Measurements from ENCODE around the gene LIPM.

LIPM gene

GRCh38 chr10:88830643-88831268 is 28.2 kb downstream of the LIPM start:
- H3K27ac ChIP-seq (ENCODE audit: insufficient read depth in 1 of 2, low read depth in 1 of 2, low read length in 2 of 2, poor library complexity in 1 of 2, severe bottlenecking in 2 of 2), result no peak overlapping the region
- CTCF ChIA-PET, result interaction anchor here (1.1 to 3.9 kb wide), 3 partner anchors 9 to 103 kb away, joined by 3 to 18 read pairs (median 6); no protein-coding TSS in a partner anchor
- no peaks in the 10 kb centered on the region for H3K36me3 ChIP-seq (ENCODE audit: control insufficient read depth in 4 of 4, insufficient read depth in 4 of 4, low read length in 3 of 4)
- no peaks in the 10 kb centered on the region for H3K27me3 ChIP-seq (replicated peaks in 2 of 5; ENCODE audit: control insufficient read depth in 4 of 5, insufficient read depth in 5 of 5, low read length in 4 of 5)
- POLR2A ChIA-PET, result no interaction called here
- peaks cover 21 to 43% (median 32%) of the 10 kb centered on the region in 4 experiments for H3K4me1 ChIP-seq (ENCODE audit: control extremely low read depth in 1 of 4, control insufficient read depth in 4 of 4, insufficient read depth in 4 of 4, low read length in 3 of 4)
- WGBS (ENCODE audit: insufficient coverage), result 73% methylated on average over 4 of the region's 9 CpGs
- DNase-seq, result peak in 2 of 3 donors; percentile 19 to 35
- H3K9me3 ChIP-seq (ENCODE audit: control extremely low read depth in 1 of 5, control insufficient read depth in 4 of 5, insufficient read depth in 2 of 5, low read depth in 1 of 5, low read length in 4 of 5), result no peaks in the 10 kb centered on the region
- H3K4me3 ChIP-seq (ENCODE audit: control insufficient read depth in 1 of 7, extremely low read depth in 1 of 7, insufficient read depth in 4 of 7, low read depth in 2 of 7, low read length in 6 of 7), result no peak overlapping the region

- POLR2A ChIA-PET, result no interaction called here
These were observed 29.2 kb downstream of the LIPM start for GRCh38 chr10:88831709-88832108.

GRCh38 chr10:88832376-88832775 is 29.8 kb downstream of the LIPM start:
- Histone ChIP-seq H3K27ac (ENCODE audit: insufficient read depth in 1 of 2, low read depth in 1 of 2, low read length in 2 of 2, poor library complexity in 1 of 2, severe bottlenecking in 2 of 2) (no peak overlapping the region), H3K27me3 (replicated peaks in 2 of 5; ENCODE audit: control insufficient read depth in 4 of 5, insufficient read depth in 5 of 5, low read length in 4 of 5) (no peaks in the 10 kb centered on the region), H3K36me3 (ENCODE audit: control insufficient read depth in 4 of 4, insufficient read depth in 4 of 4, low read length in 3 of 4) (no peaks in the 10 kb centered on the region), H3K4me1 (ENCODE audit: control extremely low read depth in 1 of 4, control insufficient read depth in 4 of 4, insufficient read depth in 4 of 4, low read length in 3 of 4) (peaks cover 19 to 40% (median 30%) of the 10 kb centered on the region in 4 experiments), H3K4me3 (ENCODE audit: control insufficient read depth in 1 of 7, extremely low read depth in 1 of 7, insufficient read depth in 4 of 7, low read depth in 2 of 7, low read length in 6 of 7) (no peak overlapping the region), H3K9me3 (ENCODE audit: control extremely low read depth in 1 of 5, control insufficient read depth in 4 of 5, insufficient read depth in 2 of 5, low read depth in 1 of 5, low read length in 4 of 5) (no peaks in the 10 kb centered on the region)
- no peak for DNase-seq
- CTCF ChIA-PET, result interaction anchor here (1.6 to 3.9 kb wide), 3 partner anchors 32 to 158 kb away, joined by 4 to 18 read pairs (median 6); partner anchors contain the start of gene FAS
- POLR2A ChIA-PET, result no interaction called here

More at GRCh38 chr10:88831709-88832108, 29.2 kb downstream of the LIPM start:
- Histone ChIP-seq H3K9me3 (ENCODE audit: control extremely low read depth in 1 of 5, control insufficient read depth in 4 of 5, insufficient read depth in 2 of 5, low read depth in 1 of 5, low read length in 4 of 5) (no peaks in the 10 kb centered on the region), H3K36me3 (ENCODE audit: control insufficient read depth in 4 of 4, insufficient read depth in 4 of 4, low read length in 3 of 4) (no peaks in the 10 kb centered on the region), H3K27ac (ENCODE audit: insufficient read depth in 1 of 2, low read depth in 1 of 2, low read length in 2 of 2, poor library complexity in 1 of 2, severe bottlenecking in 2 of 2) (no peak overlapping the region), H3K4me1 (ENCODE audit: control extremely low read depth in 1 of 4, control insufficient read depth in 4 of 4, insufficient read depth in 4 of 4, low read length in 3 of 4) (peaks cover 21 to 43% (median 32%) of the 10 kb centered on the region in 4 experiments), H3K27me3 (replicated peaks in 2 of 5; ENCODE audit: control insufficient read depth in 4 of 5, insufficient read depth in 5 of 5, low read length in 4 of 5) (no peaks in the 10 kb centered on the region), H3K4me3 (ENCODE audit: control insufficient read depth in 1 of 7, extremely low read depth in 1 of 7, insufficient read depth in 4 of 7, low read depth in 2 of 7, low read length in 6 of 7) (no peak overlapping the region)
- WGBS (ENCODE audit: insufficient coverage), result 92% methylated on average over 5 of the region's 8 CpGs
- CTCF ChIA-PET, result interaction anchor here (1.1 to 3.9 kb wide), 3 partner anchors 8 to 102 kb away, joined by 3 to 18 read pairs (median 6); no protein-coding TSS in a partner anchor
- DNase-seq, result no peak

- Histone ChIP-seq H3K36me3 (ENCODE audit: control insufficient read depth in 4 of 4, insufficient read depth in 4 of 4, low read length in 3 of 4) (no peaks in the 10 kb centered on the region), H3K9me3 (ENCODE audit: control extremely low read depth in 1 of 5, control insufficient read depth in 4 of 5, insufficient read depth in 2 of 5, low read depth in 1 of 5, low read length in 4 of 5) (no peaks in the 10 kb centered on the region), H3K27ac (ENCODE audit: insufficient read depth in 1 of 2, low read depth in 1 of 2, low read length in 2 of 2, poor library complexity in 1 of 2, severe bottlenecking in 2 of 2) (peak overlapping the region; percentile 6 to 60), H3K4me3 (ENCODE audit: control insufficient read depth in 1 of 7, extremely low read depth in 1 of 7, insufficient read depth in 4 of 7, low read depth in 2 of 7, low read length in 6 of 7) (no peak overlapping the region), H3K4me1 (ENCODE audit: control extremely low read depth in 1 of 4, control insufficient read depth in 4 of 4, insufficient read depth in 4 of 4, low read length in 3 of 4) (peaks cover 19 to 40% (median 28%) of the 10 kb centered on the region in 4 experiments), H3K27me3 (replicated peaks in 2 of 5; ENCODE audit: control insufficient read depth in 4 of 5, insufficient read depth in 5 of 5, low read length in 4 of 5) (no peaks in the 10 kb centered on the region)
- no CpG with 5 or more reads among the region's 2 CpGs for WGBS (ENCODE audit: insufficient coverage)
- ChIA-PET CTCF (interaction anchor here (0.6 to 4.9 kb wide), 4 partner anchors 30 to 157 kb away, joined by 3 to 70 read pairs (median 11); partner anchors contain the start of gene FAS), POLR2A (no interaction called here)
- no peak for DNase-seq
These were observed 30.6 kb downstream of the LIPM start for GRCh38 chr10:88833156-88833555.

GRCh38 chr10:88833723-88834122 is 31.2 kb downstream of the LIPM start:
- H3K9me3 ChIP-seq (ENCODE audit: control extremely low read depth in 1 of 5, control insufficient read depth in 4 of 5, insufficient read depth in 2 of 5, low read depth in 1 of 5, low read length in 4 of 5), result no peaks in the 10 kb centered on the region
- H3K27ac ChIP-seq (ENCODE audit: insufficient read depth in 1 of 2, low read depth in 1 of 2, low read length in 2 of 2, poor library complexity in 1 of 2, severe bottlenecking in 2 of 2), result peak overlapping the region; percentile 6 to 60
- CTCF ChIA-PET, result interaction anchor here (0.6 to 8.3 kb wide), 6 partner anchors 12 to 157 kb away, joined by 3 to 137 read pairs (median 25); partner anchors contain the start of gene FAS
- DNase-seq, result peak; percentile 52 to 80 (median 79)
- no peaks in the 10 kb centered on the region for H3K27me3 ChIP-seq (replicated peaks in 2 of 5; ENCODE audit: control insufficient read depth in 4 of 5, insufficient read depth in 5 of 5, low read length in 4 of 5)
- peaks cover 17 to 40% (median 28%) of the 10 kb centered on the region in 4 experiments for H3K4me1 ChIP-seq (ENCODE audit: control extremely low read depth in 1 of 4, control insufficient read depth in 4 of 4, insufficient read depth in 4 of 4, low read length in 3 of 4)
- 0% methylated on average over 1 of the region's 2 CpGs for WGBS (ENCODE audit: insufficient coverage)
- no peaks in the 10 kb centered on the region for H3K36me3 ChIP-seq (ENCODE audit: control insufficient read depth in 4 of 4, insufficient read depth in 4 of 4, low read length in 3 of 4)
- H3K4me3 ChIP-seq (ENCODE audit: control insufficient read depth in 1 of 7, extremely low read depth in 1 of 7, insufficient read depth in 4 of 7, low read depth in 2 of 7, low read length in 6 of 7), result peak overlapping the region in 2 of 7 experiments; percentile 2 to 4
- POLR2A ChIA-PET, result no interaction called here

GRCh38 chr10:88835096-88835909 is 32.8 kb downstream of the LIPM start:
- Histone ChIP-seq H3K36me3 (ENCODE audit: control insufficient read depth in 4 of 4, insufficient read depth in 4 of 4, low read length in 3 of 4) (no peaks in the 10 kb centered on the region), H3K27me3 (replicated peaks in 2 of 5; ENCODE audit: control insufficient read depth in 4 of 5, insufficient read depth in 5 of 5, low read length in 4 of 5) (no peaks in the 10 kb centered on the region), H3K4me3 (ENCODE audit: control insufficient read depth in 1 of 7, extremely low read depth in 1 of 7, insufficient read depth in 4 of 7, low read depth in 2 of 7, low read length in 6 of 7) (no peak overlapping the region), H3K9me3 (ENCODE audit: control extremely low read depth in 1 of 5, control insufficient read depth in 4 of 5, insufficient read depth in 2 of 5, low read depth in 1 of 5, low read length in 4 of 5) (no peaks in the 10 kb centered on the region), H3K27ac (ENCODE audit: insufficient read depth in 1 of 2, low read depth in 1 of 2, low read length in 2 of 2, poor library complexity in 1 of 2, severe bottlenecking in 2 of 2) (no peak overlapping the region), H3K4me1 (ENCODE audit: control extremely low read depth in 1 of 4, control insufficient read depth in 4 of 4, insufficient read depth in 4 of 4, low read length in 3 of 4) (peaks cover 13 to 38% (median 26%) of the 10 kb centered on the region in 4 experiments)
- 6% methylated on average over 3 of the region's 10 CpGs for WGBS (ENCODE audit: insufficient coverage)
- ChIA-PET POLR2A (interaction anchor here (0.6 to 0.8 kb wide), 2 partner anchors 44 to 97 kb away, joined by 4 to 5 read pairs; no protein-coding TSS in a partner anchor), CTCF (interaction anchor here (0.6 to 8.3 kb wide), 39 partner anchors 8 to 382 kb away, joined by 3 to 137 read pairs (median 5); partner anchors contain the start of gene ANKRD22)
- peak; percentile 93 to 96 (median 94) for DNase-seq

Data from common myeloid progenitor, CD34-positive (primary cell).